Activated CD8-positive, alpha-beta T cell treated with anti-CD3 and anti-CD28 coated beads for 36 hours (primary cell): Measurements from ENCODE around the gene LRRC7. TPM values are rescaled to one million over a fixed set of nuclear protein-coding genes. Genes with fewer than 3 reads are reported as not detected.

ENCODE experiments used
- ATAC-seq: fragments of 200-7000 bp; cut with Tn5 transposase; one replicate; pipeline ENCODE4 v1.10.0; 2021; ENCODE audit warnings: mild to moderate bottlenecking, moderate library complexity
- CTCF ChIA-PET: fragments of 350-600 bp; sonication (Branson Sonifier 250); formaldehyde crosslinking; loops from one replicate; lab custom pipeline; 2021; ENCODE audit warnings: antibody characterized with exemption; lab: Charles Lee
- POLR2A ChIA-PET: fragments of 350-600 bp; sonication (Branson Sonifier 250); formaldehyde crosslinking; loops from one replicate; lab custom pipeline; 2021; ENCODE audit warnings: antibody characterized with exemption; lab: Charles Lee
- DNase-seq: peaks from one replicate; pipeline ENCODE4 v3.0.0-alpha.2; 2020
- H3K27ac Mint-ChIP-seq: one replicate; pipeline ENCODE4 v1.8.0; 2021; ENCODE audit warnings: mild to moderate bottlenecking, mixed read lengths
- H3K27me3 Mint-ChIP-seq: one replicate; pipeline ENCODE4 v1.8.0; 2021; ENCODE audit warnings: mixed read lengths
- H3K36me3 Mint-ChIP-seq: one replicate; pipeline ENCODE4 v1.8.0; 2021; ENCODE audit warnings: low read depth, mixed read lengths
- H3K4me1 Mint-ChIP-seq: one replicate; pipeline ENCODE4 v1.8.0; 2021; ENCODE audit warnings: low read depth, mixed read lengths
- H3K4me3 Mint-ChIP-seq: one replicate; pipeline ENCODE4 v1.8.0; 2021; ENCODE audit warnings: mild to moderate bottlenecking, moderate library complexity, mixed read lengths
- H3K9me3 Mint-ChIP-seq: one replicate; pipeline ENCODE4 v1.8.0; 2021; ENCODE audit warnings: mixed read lengths
- CTCF ChIP-seq: fragments of 200-600 bp; IDR thresholded peaks from one replicate; pipeline ENCODE4 v1.8.0; 2022; ENCODE audit warnings: antibody characterized with exemption, mild to moderate bottlenecking
- intact Hi-C: fragments of 100-400 bp; cut with micrococcal nuclease; formaldehyde crosslinking; loops from one replicate; pipeline ENCODE4 v1.10.0; 2022
- total RNA-seq, 2 experiments: library from RNA; stranded (reverse); gene quantifications; one replicate each; pipeline ENCODE4 v1.2.3, GENCODE V29; 2021

The LRRC7 gene
- total RNA-seq, 2 experiments from 2014 or later = 0.27 to 0.29 TPM

- Mint-ChIP-seq H3K4me3 (no peak overlapping the region), H3K27me3 (no peaks in the 10 kb centered on the region), H3K27ac (no peak overlapping the region), H3K4me1 (no peaks in the 10 kb centered on the region), H3K36me3 (no peaks in the 10 kb centered on the region), H3K9me3 (no peaks in the 10 kb centered on the region)
- ChIA-PET CTCF (interaction anchor here (0.7 to 3.8 kb wide), 4 partner anchors 8 to 48 kb away, joined by 3 to 23 read pairs (median 4); no protein-coding TSS in a partner anchor), POLR2A (interaction anchor here (0.6 kb wide), 1 partner anchor 91 kb away, joined by 4 read pairs; no protein-coding TSS in a partner anchor)
- intact Hi-C loops = no loop called here
- no peak for ATAC-seq
- no peak for DNase-seq
- TF ChIP-seq CTCF = no peak
These were observed 574.4 kb downstream of the LRRC7 start for GRCh38 chr1:70142075-70142474.

- TF ChIP-seq CTCF = no peak
- peaks cover 2% of the 10 kb centered on the region for H3K36me3 Mint-ChIP-seq
- no peaks in the 10 kb centered on the region for H3K27me3 Mint-ChIP-seq
- DNase-seq (no peak), ATAC-seq (no peak)
- CTCF ChIA-PET = interaction anchor here (0.7 to 3.8 kb wide), 2 partner anchors 10 to 24 kb away, joined by 3 to 23 read pairs; no protein-coding TSS in a partner anchor
- H3K9me3 Mint-ChIP-seq = no peaks in the 10 kb centered on the region
- intact Hi-C loops = no loop called here
- no peaks in the 10 kb centered on the region for H3K4me1 Mint-ChIP-seq
- no peak overlapping the region for H3K4me3 Mint-ChIP-seq
- no peak overlapping the region for H3K27ac Mint-ChIP-seq
- POLR2A ChIA-PET = interaction anchor here (1.4 kb wide), 1 partner anchor 62 kb away, joined by 4 read pairs; the partner anchor contains the start of gene LRRC40
These were observed 575.4 kb downstream of the LRRC7 start for GRCh38 chr1:70143048-70143659.

DNA sequence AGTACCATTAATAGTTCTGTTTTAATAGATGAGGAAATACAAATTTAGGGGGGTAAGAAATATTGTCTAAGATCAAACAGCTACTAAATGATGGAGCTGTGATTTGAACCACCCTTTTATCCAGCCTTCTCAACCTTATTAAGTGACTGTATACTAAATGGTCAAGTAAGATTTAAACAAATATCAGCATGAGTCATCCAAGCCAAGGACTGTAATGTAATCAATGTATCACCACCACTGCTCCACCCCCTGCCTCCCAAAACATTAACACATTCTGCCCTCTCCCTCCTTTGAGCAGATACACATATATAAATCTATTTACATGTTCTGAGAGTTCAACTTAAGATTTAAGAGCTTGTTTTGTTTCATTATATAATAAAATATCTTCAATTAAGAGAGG lies 578.8 kb downstream of the LRRC7 start:
- intact Hi-C loops = no loop called here
- Mint-ChIP-seq H3K4me3 (no peak overlapping the region), H3K27me3 (no peaks in the 10 kb centered on the region), H3K27ac (no peak overlapping the region), H3K36me3 (peaks cover 8% of the 10 kb centered on the region), H3K4me1 (no peaks in the 10 kb centered on the region), H3K9me3 (no peaks in the 10 kb centered on the region)
- TF ChIP-seq CTCF = no peak
- CTCF ChIA-PET = no interaction called here
- POLR2A ChIA-PET = no interaction called here
- DNase-seq (no peak), ATAC-seq (no peak)

- CTCF ChIA-PET = interaction anchor here (0.7 to 1.0 kb wide), 2 partner anchors 9 to 17 kb away, joined by 3 to 4 read pairs; no protein-coding TSS in a partner anchor
- POLR2A ChIA-PET = interaction anchor here (0.6 kb wide), 1 partner anchor 929 kb away, joined by 3 read pairs; no protein-coding TSS in a partner anchor
- no peak for DNase-seq
- Mint-ChIP-seq H3K36me3 (peaks cover 9% of the 10 kb centered on the region), H3K9me3 (no peaks in the 10 kb centered on the region), H3K27me3 (no peaks in the 10 kb centered on the region), H3K4me1 (no peaks in the 10 kb centered on the region), H3K27ac (no peak overlapping the region), H3K4me3 (no peak overlapping the region)
- intact Hi-C loops = no loop called here
- ATAC-seq = no peak
- no peak for TF ChIP-seq CTCF
These were observed 582.7 kb downstream of the LRRC7 start for GRCh38 chr1:70150444-70150843.

DNA sequence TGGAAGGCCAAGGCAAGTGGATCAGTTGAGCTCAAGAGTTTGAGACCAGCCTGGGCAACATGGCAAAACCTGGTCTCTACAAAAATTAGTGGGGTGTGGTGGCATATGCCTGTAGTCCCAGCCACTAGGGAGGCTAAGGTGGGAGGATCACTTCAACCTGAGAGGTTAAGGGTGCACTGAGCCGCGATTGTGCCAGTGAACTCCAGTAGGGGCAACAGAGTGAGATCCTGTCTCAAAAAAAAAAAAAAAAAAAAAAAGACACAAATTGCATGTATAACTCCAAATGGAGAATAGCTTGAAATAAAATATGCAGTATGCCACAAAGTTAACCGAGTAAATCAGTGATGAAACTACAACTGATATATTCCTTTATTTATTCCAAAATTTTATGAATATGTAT lies 586.0 kb downstream of the LRRC7 start:
- POLR2A ChIA-PET = no interaction called here
- CTCF ChIA-PET = no interaction called here
- H3K36me3 Mint-ChIP-seq = peaks cover 7% of the 10 kb centered on the region

More for the DNA sequence above, 586.0 kb downstream of the LRRC7 start:
- Mint-ChIP-seq H3K27me3 (no peaks in the 10 kb centered on the region), H3K4me3 (no peak overlapping the region), H3K4me1 (no peaks in the 10 kb centered on the region), H3K9me3 (no peaks in the 10 kb centered on the region), H3K27ac (no peak overlapping the region)
- ATAC-seq = no peak
- DNase-seq = no peak
- intact Hi-C loops = no loop called here
- TF ChIP-seq CTCF = no peak
